ENCODE measurements around the gene PALLD. TPM values are rescaled to one million over a fixed set of nuclear protein-coding genes. Genes with fewer than 3 reads are reported as not detected.

PALLD gene
- total and polyA plus RNA-seq, 2 of the 13 experiments (the other 11 are each of a cell fraction or from before 2014, with no cell fraction given) = 0.50 to 1.5 TPM

GRCh38 chr4:168771251-168771650, 274.4 kb downstream of the PALLD start:
- intact Hi-C loops (cut with micrococcal nuclease; ENCODE audit: unreplicated experiment) = no loop called here
- Histone ChIP-seq H2AFZ (ENCODE audit: low read length) (no peak overlapping the region), H3K9me3 (ENCODE audit: low read length) (peaks cover 8% of the 10 kb centered on the region), H4K20me1 (ENCODE audit: insufficient read depth, low read length) (no peaks in the 10 kb centered on the region), H3K4me2 (ENCODE audit: low read depth, low read length) (no peak overlapping the region), H3K36me3 (replicated peaks in 1 of 2; ENCODE audit: control insufficient read depth in 1 of 2, insufficient read depth in 2 of 2, low read length in 2 of 2) (no peaks in the 10 kb centered on the region), H3K79me2 (ENCODE audit: insufficient read depth, low read length) (no peaks in the 10 kb centered on the region), H3K9ac (ENCODE audit: insufficient read depth, low read depth, low read length) (no peak overlapping the region), H3K4me3 (replicated peaks in 1 of 3; ENCODE audit: insufficient read depth in 1 of 3, low read depth in 2 of 3, low read length in 3 of 3) (no peak overlapping the region), H3K27ac (ENCODE audit: extremely low read length, insufficient read depth, low read length) (no peak overlapping the region), H3K4me1 (ENCODE audit: insufficient read depth, low read length) (no peaks in the 10 kb centered on the region), H3K27me3 (ENCODE audit: control insufficient read depth in 1 of 2, insufficient read depth in 2 of 2, low read length in 2 of 2) (no peaks in the 10 kb centered on the region; a peak in 1 of 5 replicates)
- FAIRE-seq = no peak
- BruUV-seq (replicated peaks) = no TSS peak
- TF ChIP-seq KIAA2018 (CRISPR knock-in tag; IDR thresholded peaks at IDR 0.05; ENCODE audit: borderline replicate concordance) (no peak), REPIN1 (CRISPR knock-in tag; IDR thresholded peaks at IDR 0.05; ENCODE audit: borderline replicate concordance, low read depth) (no peak), TFE3 (CRISPR knock-in tag; IDR thresholded peaks at IDR 0.05) (no peak), BRF2 (CRISPR knock-in tag; IDR thresholded peaks at IDR 0.05) (no peak), ZBTB42 (CRISPR knock-in tag; IDR thresholded peaks at IDR 0.05) (no peak)
- 5% methylated on average over 2 of the region's 2 CpGs for WGBS (ENCODE audit: low lambda C conversion rate)
- in situ Hi-C loops (cut with HindIII; ENCODE audit: extremely low pct_ligation_motif_present, low pct_unique_long_range_greater_than_20kb) = no loop called here
- DNase-seq (ENCODE audit: low spot score) = no peak
- ChIA-PET POLR2A (no interaction called here), CTCF (ENCODE audit: low intra/inter-chr PET ratio, low total read pairs) (no interaction called here)
- no peak for ATAC-seq
